Body of pancreas (tissue), 4 donors: ENCODE data around the gene TMEM255B.

ENCODE experiments used
- POLR2A ChIP-seq, 3 donors: fragments of 450-650 bp; IDR thresholded peaks; one replicate each; pipeline ENCODE4 v1.6.1; 2016; ENCODE audit warnings: antibody characterized with exemption in 3 of 3, mild to moderate bottlenecking in 2 of 3
- TF ChIP-seq, protein P1 (sequence below), 7 experiments: fragments of 450-650 bp in 4 of 7; fragments of 200-600 bp in 3 of 7; sonication (generic) in 3 of 7; IDR thresholded peaks; one replicate each; pipeline ENCODE4 v1.5.1; 2016 to 2019; ENCODE audit warnings: antibody characterized with exemption in 7 of 7

DNA sequence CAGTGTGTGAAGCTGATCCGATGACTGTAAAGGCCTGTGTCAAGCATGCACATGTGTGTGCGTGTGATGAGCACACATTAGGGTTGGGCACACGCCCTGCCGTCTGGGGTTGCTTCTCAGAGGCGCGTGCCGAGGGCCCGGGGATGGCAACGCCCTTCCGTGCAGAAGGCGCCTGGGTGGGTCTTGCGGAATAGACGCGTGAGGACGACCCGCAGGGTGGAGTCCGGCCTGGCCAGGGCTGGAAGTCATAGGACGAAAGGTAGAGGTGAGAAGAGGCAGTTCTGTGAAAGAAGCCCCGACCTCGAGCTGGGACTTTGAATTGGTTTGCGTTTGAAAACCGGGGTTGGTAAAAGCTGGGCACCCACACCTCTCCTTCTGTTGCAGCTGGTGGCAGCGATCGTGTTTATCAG is 35.7 kb downstream of the TMEM255B start:
- no peak for TF ChIP-seq POLR2A (IDR thresholded peaks at IDR 0.05)
- TF ChIP-seq, protein P1, sequence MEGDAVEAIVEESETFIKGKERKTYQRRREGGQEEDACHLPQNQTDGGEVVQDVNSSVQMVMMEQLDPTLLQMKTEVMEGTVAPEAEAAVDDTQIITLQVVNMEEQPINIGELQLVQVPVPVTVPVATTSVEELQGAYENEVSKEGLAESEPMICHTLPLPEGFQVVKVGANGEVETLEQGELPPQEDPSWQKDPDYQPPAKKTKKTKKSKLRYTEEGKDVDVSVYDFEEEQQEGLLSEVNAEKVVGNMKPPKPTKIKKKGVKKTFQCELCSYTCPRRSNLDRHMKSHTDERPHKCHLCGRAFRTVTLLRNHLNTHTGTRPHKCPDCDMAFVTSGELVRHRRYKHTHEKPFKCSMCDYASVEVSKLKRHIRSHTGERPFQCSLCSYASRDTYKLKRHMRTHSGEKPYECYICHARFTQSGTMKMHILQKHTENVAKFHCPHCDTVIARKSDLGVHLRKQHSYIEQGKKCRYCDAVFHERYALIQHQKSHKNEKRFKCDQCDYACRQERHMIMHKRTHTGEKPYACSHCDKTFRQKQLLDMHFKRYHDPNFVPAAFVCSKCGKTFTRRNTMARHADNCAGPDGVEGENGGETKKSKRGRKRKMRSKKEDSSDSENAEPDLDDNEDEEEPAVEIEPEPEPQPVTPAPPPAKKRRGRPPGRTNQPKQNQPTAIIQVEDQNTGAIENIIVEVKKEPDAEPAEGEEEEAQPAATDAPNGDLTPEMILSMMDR (IDR thresholded peaks at IDR 0.05), result no peak
